C4-2B (cell line): ENCODE results near the gene TSPYL2.

Source experiments
- H3K27ac ChIP-seq: fragments of 450-650 bp; 2 replicates; pipeline ENCODE4 v1.5.1; 2017
- ZFX ChIP-seq: fragments of 450-650 bp; IDR thresholded peaks from 2 replicates; pipeline ENCODE4 v1.6.1; 2017
- TF ChIP-seq, protein P1 (sequence below): fragments of 450-650 bp; conservative IDR thresholded peaks from 2 replicates; pipeline ENCODE4 v1.5.1; 2017; ENCODE audit warnings: mild to moderate bottlenecking

TSPYL2 gene

DNA sequence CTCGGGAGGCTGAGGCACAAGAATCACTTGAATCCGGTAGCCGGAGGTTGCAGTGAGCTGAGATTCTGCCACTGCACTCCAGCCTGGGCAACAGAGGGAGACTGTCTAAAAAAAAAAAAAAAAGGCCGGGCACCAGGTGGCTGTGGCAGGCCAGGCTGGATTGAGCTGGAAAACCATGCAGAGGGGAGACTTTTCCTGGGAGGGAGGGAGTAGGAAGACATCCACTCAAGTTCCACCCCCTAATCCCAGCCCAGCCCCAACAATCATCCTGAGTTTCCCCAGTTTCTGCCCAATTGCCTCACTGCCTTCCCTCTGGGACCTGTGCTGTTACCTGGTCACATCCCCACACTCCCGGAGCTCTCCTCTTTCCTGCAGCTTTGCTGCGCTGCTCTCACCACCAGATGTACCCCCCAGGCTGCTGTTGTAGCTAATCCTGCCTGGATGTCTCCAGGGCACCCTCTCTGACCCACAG is 9.0 kb upstream of the TSPYL2 start:
- peak overlapping the region; percentile 81 for H3K27ac ChIP-seq
- TF ChIP-seq ZFX = no peak
- TF ChIP-seq, protein P1, sequence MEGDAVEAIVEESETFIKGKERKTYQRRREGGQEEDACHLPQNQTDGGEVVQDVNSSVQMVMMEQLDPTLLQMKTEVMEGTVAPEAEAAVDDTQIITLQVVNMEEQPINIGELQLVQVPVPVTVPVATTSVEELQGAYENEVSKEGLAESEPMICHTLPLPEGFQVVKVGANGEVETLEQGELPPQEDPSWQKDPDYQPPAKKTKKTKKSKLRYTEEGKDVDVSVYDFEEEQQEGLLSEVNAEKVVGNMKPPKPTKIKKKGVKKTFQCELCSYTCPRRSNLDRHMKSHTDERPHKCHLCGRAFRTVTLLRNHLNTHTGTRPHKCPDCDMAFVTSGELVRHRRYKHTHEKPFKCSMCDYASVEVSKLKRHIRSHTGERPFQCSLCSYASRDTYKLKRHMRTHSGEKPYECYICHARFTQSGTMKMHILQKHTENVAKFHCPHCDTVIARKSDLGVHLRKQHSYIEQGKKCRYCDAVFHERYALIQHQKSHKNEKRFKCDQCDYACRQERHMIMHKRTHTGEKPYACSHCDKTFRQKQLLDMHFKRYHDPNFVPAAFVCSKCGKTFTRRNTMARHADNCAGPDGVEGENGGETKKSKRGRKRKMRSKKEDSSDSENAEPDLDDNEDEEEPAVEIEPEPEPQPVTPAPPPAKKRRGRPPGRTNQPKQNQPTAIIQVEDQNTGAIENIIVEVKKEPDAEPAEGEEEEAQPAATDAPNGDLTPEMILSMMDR = no peak

DNA sequence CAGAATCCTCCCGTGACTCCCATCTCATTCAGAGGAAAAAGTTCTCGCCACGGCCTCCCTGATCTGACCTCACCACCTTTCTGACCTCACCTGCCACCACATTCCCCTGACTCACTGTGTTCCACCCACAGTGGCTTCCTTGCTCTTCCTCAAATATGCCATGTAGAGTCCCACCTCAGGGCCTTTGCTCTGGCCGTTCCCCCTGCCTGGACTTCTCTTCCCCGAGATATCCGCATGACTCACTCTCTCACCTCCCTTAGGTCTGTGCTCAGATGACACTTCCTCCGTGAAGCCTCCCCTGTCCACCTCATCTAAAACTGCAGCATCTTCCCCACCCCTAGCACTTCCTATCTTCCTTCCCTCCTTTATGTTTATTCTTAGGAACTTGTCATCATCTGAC is 7.2 kb upstream of the TSPYL2 start:
- no peak overlapping the region for H3K27ac ChIP-seq
- no peak for TF ChIP-seq ZFX
- TF ChIP-seq, protein P1 = no peak

DNA sequence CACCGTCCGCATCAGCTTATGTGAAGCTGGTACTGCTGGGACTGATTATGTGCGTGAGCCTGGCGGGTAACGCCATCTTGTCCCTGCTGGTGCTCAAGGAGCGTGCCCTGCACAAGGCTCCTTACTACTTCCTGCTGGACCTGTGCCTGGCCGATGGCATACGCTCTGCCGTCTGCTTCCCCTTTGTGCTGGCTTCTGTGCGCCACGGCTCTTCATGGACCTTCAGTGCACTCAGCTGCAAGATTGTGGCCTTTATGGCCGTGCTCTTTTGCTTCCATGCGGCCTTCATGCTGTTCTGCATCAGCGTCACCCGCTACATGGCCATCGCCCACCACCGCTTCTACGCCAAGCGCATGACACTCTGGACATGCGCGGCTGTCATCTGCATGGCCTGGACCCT is 5.5 kb upstream of the TSPYL2 start:
- no peak overlapping the region for H3K27ac ChIP-seq
- TF ChIP-seq ZFX = no peak
- TF ChIP-seq, protein P1 = no peak

DNA sequence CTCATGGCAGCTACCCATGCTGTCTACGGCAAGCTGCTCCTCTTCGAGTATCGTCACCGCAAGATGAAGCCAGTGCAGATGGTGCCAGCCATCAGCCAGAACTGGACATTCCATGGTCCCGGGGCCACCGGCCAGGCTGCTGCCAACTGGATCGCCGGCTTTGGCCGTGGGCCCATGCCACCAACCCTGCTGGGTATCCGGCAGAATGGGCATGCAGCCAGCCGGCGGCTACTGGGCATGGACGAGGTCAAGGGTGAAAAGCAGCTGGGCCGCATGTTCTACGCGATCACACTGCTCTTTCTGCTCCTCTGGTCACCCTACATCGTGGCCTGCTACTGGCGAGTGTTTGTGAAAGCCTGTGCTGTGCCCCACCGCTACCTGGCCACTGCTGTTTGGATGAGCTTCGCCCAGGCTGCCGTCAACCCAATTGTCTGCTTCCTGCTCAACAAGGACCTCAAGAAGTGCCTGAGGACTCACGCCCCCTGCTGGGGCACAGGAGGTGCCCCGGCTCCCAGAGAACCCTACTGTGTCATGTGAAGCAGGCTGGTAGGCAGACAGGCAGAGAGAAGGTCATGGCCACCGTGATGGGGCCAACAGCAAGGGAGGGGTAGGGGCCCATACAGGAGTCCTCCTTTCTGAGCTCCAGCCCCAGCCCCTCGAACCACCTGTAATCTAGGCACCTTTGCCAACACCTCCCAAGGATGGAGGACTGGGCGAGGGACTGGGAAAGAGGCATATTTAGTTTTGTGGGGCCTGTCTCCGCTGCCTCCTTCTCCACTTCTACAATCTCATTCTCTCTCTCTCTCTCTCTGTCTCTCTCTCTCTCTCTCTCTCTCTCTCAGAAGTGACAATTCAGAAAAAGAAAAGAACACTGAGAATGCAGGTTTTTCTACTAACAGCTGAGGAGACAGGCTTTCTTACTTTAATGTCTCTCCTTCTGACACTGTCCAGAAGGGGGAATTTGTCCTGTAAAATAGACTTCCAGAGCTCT is 4.7 kb upstream of the TSPYL2 start:
- TF ChIP-seq, protein P1 = no peak
- no peak for TF ChIP-seq ZFX
- no peak overlapping the region for H3K27ac ChIP-seq

DNA sequence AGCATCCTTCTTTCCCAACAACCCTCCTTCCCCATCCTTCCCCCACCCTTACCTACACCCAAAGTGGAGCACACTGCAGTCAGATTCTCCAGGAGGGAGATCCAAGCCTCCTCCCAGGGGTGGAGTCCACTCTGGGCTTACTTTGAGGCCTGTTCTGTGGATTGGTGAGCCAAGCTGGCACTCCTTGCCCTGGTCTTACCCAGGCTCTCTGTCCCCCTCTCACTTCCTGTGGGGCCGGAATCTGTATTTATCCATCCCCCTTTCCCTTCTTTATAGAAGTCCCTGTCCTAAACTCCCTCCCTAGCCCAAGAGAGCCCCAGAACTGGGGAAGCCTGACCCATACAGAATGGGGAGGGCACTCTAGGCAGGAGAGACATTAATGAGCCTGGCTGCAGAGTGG is 3.2 kb upstream of the TSPYL2 start:
- H3K27ac ChIP-seq = no peak overlapping the region
- TF ChIP-seq, protein P1 = no peak
- TF ChIP-seq ZFX = no peak

DNA sequence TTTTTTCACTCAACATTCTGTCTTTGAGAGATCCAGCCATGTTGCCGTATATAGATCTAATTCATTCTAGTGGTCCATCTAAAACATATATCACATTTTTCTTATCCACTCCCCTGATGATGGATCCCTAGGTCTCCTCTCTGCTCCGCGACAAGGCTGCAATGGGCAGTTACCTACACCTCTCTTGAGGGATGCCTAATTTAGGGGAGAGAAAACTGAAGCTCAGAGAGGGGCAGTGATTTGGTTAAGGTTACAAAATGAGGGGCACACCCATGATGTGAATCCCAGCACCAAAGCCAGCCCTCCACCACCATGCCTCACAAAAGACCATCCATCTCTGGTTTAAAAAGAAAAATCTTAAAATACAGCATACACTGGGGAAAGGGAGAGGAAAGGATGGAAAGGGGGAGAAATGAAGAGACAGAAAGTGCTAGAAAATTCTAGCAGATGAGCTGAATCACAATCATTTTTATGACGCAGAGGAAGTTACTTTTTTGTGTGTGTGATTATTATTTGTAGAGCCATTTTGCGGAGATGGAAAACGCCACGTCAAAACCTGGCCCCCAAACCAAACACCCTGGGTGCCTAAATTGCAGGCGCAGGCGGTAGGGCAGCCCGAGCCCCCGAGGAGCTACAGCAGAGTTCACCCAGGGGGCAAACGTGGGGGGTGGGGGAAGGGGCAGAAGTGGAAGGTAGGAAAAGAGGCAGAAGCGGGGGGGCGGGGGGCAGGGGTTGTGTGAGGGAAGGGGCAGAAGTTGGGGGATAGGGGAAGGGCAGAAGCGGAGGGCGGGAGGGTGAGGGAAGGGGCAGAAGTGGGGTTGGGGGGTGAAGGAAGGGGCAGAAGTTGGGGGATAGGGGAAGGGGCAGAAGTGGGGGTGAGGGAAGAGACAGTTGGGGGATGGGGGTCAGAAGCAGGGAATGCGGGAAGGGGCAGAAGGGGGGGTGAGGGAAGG is 1.3 kb upstream of the TSPYL2 start:
- TF ChIP-seq, protein P1 = no peak
- no peak for TF ChIP-seq ZFX
- peak overlapping the region; percentile 89 for H3K27ac ChIP-seq
